ENCODE results near the gene EDIL3. TPM values are rescaled to one million over a fixed set of nuclear protein-coding genes. Genes with fewer than 3 reads are reported as not detected.
A peak's percentile ranks its signal among the peaks of the same experiment; 100 is the strongest.

The EDIL3 gene
- total and polyA plus RNA-seq, 11 donors = 1.3 to 38.2 (median 18.3) TPM

DNA sequence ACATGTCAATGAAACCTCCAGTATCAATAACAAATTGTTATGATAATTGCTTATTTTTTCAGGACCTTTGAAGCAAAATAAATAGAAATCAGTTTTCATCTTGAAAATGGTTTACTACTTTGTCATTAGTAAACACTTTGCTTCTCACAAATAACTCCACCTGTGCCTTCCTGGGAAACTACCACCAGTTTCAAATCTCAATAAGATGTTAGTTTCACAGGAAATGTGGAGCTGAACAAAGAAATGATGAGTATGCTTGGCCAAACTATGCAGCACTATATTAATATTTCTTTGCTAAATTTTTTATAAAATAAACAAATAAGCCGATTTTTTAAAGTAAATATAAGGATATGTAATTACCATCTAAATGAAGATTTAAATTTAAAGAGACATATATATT is 442.5 kb downstream of the EDIL3 start:
- Histone ChIP-seq H3K4me3 (no peak overlapping the region), H3K4me1 (no peaks in the 10 kb centered on the region), H3K27ac (no peak overlapping the region), H3K27me3 (no peaks in the 10 kb centered on the region), H3K36me3 (no peaks in the 10 kb centered on the region), H3K9me3 (peaks cover 0 to 3% (median 0%) of the 10 kb centered on the region in 12 donors)
- ATAC-seq (no peak), DNase-seq (no peak)
- intact Hi-C loops (cut with DNase I) = no loop called here
- no peak for TF ChIP-seq POLR2A (IDR thresholded peaks at IDR 0.05)
- TF ChIP-seq, protein P1, sequence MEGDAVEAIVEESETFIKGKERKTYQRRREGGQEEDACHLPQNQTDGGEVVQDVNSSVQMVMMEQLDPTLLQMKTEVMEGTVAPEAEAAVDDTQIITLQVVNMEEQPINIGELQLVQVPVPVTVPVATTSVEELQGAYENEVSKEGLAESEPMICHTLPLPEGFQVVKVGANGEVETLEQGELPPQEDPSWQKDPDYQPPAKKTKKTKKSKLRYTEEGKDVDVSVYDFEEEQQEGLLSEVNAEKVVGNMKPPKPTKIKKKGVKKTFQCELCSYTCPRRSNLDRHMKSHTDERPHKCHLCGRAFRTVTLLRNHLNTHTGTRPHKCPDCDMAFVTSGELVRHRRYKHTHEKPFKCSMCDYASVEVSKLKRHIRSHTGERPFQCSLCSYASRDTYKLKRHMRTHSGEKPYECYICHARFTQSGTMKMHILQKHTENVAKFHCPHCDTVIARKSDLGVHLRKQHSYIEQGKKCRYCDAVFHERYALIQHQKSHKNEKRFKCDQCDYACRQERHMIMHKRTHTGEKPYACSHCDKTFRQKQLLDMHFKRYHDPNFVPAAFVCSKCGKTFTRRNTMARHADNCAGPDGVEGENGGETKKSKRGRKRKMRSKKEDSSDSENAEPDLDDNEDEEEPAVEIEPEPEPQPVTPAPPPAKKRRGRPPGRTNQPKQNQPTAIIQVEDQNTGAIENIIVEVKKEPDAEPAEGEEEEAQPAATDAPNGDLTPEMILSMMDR (IDR thresholded peaks at IDR 0.05) = no peak
- WGBS, 4 donors = 76 to 90% (median 82%) methylated on average over 1 of the region's 1 CpG

DNA sequence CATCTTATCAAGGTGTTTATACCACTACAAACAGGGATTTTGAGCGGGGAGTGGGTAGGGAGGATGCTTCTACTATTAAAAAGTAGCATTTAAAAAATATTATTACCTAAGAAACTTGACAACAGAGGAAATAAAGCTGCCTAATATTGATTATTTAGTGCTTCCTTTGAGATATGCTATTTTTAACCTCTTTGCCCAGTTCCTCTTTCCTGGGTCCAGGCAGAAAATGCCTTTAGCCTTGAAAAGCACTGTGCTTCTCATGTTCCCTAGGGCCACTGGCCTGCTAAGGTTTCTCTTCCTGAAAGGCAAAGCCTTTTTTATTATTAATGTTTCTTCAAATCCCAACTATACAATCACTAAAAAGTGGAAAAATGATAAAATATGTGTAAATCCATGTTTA is 446.8 kb downstream of the EDIL3 start:
- Histone ChIP-seq H3K27ac (no peak overlapping the region), H3K9me3 (peaks cover 0 to 2% (median 0%) of the 10 kb centered on the region in 12 donors), H3K4me1 (no peaks in the 10 kb centered on the region), H3K27me3 (no peaks in the 10 kb centered on the region), H3K36me3 (no peaks in the 10 kb centered on the region), H3K4me3 (no peak overlapping the region)
- TF ChIP-seq, protein P1 (IDR thresholded peaks at IDR 0.05) = no peak
- TF ChIP-seq POLR2A (IDR thresholded peaks at IDR 0.05) = no peak
- ATAC-seq (no peak), DNase-seq (no peak)
- 80 to 90% (median 86%) methylated on average over 1 of the region's 1 CpG for WGBS, 4 donors
- intact Hi-C loops (cut with DNase I) = no loop called here

DNA sequence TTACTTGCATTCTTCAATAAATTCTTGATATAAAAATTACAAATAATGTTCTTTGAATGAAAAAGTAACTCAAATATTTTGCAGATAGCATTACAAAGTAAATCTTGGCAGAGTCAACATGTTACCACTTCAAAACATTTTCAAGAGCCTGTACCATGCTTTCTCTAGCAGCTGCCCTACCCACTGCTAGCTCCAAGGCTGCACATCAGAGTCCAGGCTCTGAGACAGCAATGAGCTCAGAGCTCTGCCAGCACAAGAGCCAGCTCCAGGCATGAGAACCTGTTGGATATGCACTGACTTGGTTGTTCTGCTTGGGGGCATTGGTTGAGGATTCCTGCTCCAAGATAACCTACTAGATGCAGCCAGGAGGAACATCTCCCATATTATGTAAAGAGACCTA is 452.7 kb downstream of the EDIL3 start:
- H3K36me3 ChIP-seq = no peaks in the 10 kb centered on the region
- H3K9me3 ChIP-seq = peaks cover 0 to 8% (median 0%) of the 10 kb centered on the region in 12 donors
- no peak overlapping the region for H3K4me3 ChIP-seq
- TF ChIP-seq, protein P1 (IDR thresholded peaks at IDR 0.05) = no peak
- no peak for TF ChIP-seq POLR2A (IDR thresholded peaks at IDR 0.05)
- ATAC-seq (no peak), DNase-seq (no peak)
- H3K27me3 ChIP-seq = no peaks in the 10 kb centered on the region
- no peaks in the 10 kb centered on the region for H3K4me1 ChIP-seq
- intact Hi-C loops (cut with DNase I) = no loop called here
- H3K27ac ChIP-seq = no peak overlapping the region

DNA sequence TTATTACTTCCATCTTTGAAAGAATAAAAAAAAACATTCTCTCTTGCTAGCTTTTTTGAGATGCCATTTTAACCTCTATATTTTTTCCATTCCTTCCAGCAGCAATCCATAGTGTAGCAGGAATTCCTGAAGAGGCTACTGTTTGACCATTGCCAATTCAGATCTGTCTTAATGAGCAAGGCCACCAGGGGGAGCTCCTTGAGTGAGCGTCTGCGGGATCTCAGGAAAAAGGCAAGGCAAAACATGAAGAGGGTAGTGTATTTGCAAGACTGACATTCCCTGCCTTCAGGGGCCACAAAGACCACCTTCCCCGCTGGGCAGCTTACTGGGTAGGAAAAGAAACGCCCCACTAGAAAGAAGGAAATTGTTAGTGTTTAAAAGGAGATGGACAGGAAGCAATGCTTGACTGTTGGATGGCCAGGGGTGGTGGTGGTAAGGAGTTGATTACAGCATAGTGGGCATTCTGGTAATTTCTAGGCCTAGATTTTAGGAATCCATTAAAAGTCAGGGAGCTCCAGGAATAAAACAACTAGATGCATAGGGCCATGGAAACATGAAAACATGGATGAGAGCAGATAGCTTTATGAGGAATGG is 457.4 kb downstream of the EDIL3 start:
- 32 to 40% (median 35%) methylated on average over 4 of the region's 4 CpGs for WGBS, 4 donors
- TF ChIP-seq, protein P1 (IDR thresholded peaks at IDR 0.05) = peak; percentile 50 to 72 (median 62)
- TF ChIP-seq POLR2A (IDR thresholded peaks at IDR 0.05) = no peak
- H3K9me3 ChIP-seq = peaks cover 0 to 8% (median 0%) of the 10 kb centered on the region in 12 donors
- ATAC-seq (peak in 1 of 4 donors; percentile 56), DNase-seq (peak in 4 of 5 donors; percentile 14 to 47 (median 30))
- intact Hi-C loops (cut with DNase I) = loop anchor here in 3 of 10 donors (5.0 to 10.0 kb wide), 3 partner anchors 202 to 212 kb away; partner anchors contain the start of gene HAPLN1 (in 1 of the 3)
- no peaks in the 10 kb centered on the region for H3K27me3 ChIP-seq
- H3K36me3 ChIP-seq = no peaks in the 10 kb centered on the region
- peaks cover 0 to 6% (median 0%) of the 10 kb centered on the region in 12 donors for H3K4me1 ChIP-seq
- H3K27ac ChIP-seq = no peak overlapping the region
- H3K4me3 ChIP-seq = no peak overlapping the region
